Measurements from ENCODE around the gene NUBP1.

Gene NUBP1

GRCh38 chr16:10743610-10744369, at the start of gene NUBP1:
Gene NUBP1 (plus strand): TSS chr16:10743842. CDS start chr16:10743864, 22 bp downstream.
- POLR2A ChIA-PET: interaction anchor here (0.6 to 1.3 kb wide), 5 partner anchors 10 to 198 kb away, joined by 3 to 6 read pairs (median 3); partner anchors contain the start of gene DEXI
- CTCF ChIA-PET: interaction anchor here (0.9 to 2.9 kb wide), 4 partner anchors 9 to 230 kb away, joined by 3 to 20 read pairs (median 4); no protein-coding TSS in a partner anchor
- DNase-seq (ENCODE audit: extremely low spot score): peak; percentile 97
- TF ChIP-seq CTCF (IDR thresholded peaks at IDR 0.05; ENCODE audit: control extremely low read depth, extremely low read depth, low read depth, missing control alignments): no peak

GRCh38 chr16:10693889-10694288, 49.8 kb upstream of the NUBP1 start:
- POLR2A ChIA-PET: no interaction called here
- no peak for TF ChIP-seq CTCF (IDR thresholded peaks at IDR 0.05; ENCODE audit: control extremely low read depth, extremely low read depth, low read depth, missing control alignments)
- CTCF ChIA-PET: no interaction called here
- no peak for DNase-seq (ENCODE audit: extremely low spot score)

- no peak for DNase-seq (ENCODE audit: extremely low spot score)
- no peak for TF ChIP-seq CTCF (IDR thresholded peaks at IDR 0.05; ENCODE audit: control extremely low read depth, extremely low read depth, low read depth, missing control alignments)
- POLR2A ChIA-PET: no interaction called here
- CTCF ChIA-PET: no interaction called here
Measured at GRCh38 chr16:10694306-10694705, 49.3 kb upstream of the NUBP1 start.

GRCh38 chr16:10694830-10695229, 48.8 kb upstream of the NUBP1 start, which contains the start of gene TEKT5:
Gene TEKT5 (minus strand): TSS chr16:10694930. CDS start chr16:10694873, 57 bp downstream.
- peak; percentile 10 for DNase-seq (ENCODE audit: extremely low spot score)
- no peak for TF ChIP-seq CTCF (IDR thresholded peaks at IDR 0.05; ENCODE audit: control extremely low read depth, extremely low read depth, low read depth, missing control alignments)
- POLR2A ChIA-PET: no interaction called here
- CTCF ChIA-PET: interaction anchor here (1.0 kb wide), 1 partner anchor 27 kb away, joined by 3 read pairs; no protein-coding TSS in a partner anchor

- CTCF ChIA-PET: no interaction called here
- POLR2A ChIA-PET: no interaction called here
- DNase-seq (ENCODE audit: extremely low spot score): no peak
- no peak for TF ChIP-seq CTCF (IDR thresholded peaks at IDR 0.05; ENCODE audit: control extremely low read depth, extremely low read depth, low read depth, missing control alignments)
Measured at GRCh38 chr16:10699756-10700155, 43.9 kb upstream of the NUBP1 start.

- no peak for DNase-seq (ENCODE audit: extremely low spot score)
- no peak for TF ChIP-seq CTCF (IDR thresholded peaks at IDR 0.05; ENCODE audit: control extremely low read depth, extremely low read depth, low read depth, missing control alignments)
- ChIA-PET POLR2A (no interaction called here), CTCF (no interaction called here)
Measured at GRCh38 chr16:10708969-10709368, 34.7 kb upstream of the NUBP1 start.
